ENCODE measurements around the gene ZNF74.
"Not testable (repeated sequence)": the region's sequence is repeated elsewhere in the genome, so short reads cannot be mapped to it uniquely, and the experiment has no call there.

The ZNF74 gene

DNA sequence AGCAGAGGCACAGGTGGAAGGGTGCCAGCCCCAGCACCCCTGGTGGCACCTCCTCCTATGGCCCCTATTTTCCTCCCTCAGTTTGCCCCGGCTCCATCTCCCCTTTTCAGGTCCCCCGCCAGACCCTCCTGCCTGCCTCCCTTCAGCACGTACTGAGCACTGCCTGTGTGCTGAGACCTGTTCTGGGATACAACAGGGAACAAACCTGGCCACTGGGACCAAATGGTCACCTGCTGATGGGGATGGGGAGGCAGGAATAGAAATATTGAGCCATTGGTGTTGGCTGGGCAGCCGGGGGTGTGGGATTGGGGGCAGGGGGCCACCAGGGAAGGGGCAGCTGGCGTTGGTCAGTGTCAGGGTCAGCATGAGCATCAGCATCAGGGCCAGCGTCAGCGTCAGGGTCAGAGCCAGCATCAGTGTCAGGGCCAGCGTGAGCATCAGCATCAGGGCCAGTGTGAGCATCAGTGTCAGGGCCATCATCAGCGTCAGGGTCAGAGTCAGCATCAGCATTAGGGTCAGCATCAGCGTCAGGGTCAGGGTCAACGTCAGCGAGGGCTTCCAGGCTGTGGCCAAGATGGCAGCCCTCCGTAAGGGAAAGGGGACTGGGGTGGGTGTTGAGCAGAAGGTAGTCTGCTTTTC is 7.5 kb downstream of the ZNF74 start:
- DNase-seq: no peak

DNA sequence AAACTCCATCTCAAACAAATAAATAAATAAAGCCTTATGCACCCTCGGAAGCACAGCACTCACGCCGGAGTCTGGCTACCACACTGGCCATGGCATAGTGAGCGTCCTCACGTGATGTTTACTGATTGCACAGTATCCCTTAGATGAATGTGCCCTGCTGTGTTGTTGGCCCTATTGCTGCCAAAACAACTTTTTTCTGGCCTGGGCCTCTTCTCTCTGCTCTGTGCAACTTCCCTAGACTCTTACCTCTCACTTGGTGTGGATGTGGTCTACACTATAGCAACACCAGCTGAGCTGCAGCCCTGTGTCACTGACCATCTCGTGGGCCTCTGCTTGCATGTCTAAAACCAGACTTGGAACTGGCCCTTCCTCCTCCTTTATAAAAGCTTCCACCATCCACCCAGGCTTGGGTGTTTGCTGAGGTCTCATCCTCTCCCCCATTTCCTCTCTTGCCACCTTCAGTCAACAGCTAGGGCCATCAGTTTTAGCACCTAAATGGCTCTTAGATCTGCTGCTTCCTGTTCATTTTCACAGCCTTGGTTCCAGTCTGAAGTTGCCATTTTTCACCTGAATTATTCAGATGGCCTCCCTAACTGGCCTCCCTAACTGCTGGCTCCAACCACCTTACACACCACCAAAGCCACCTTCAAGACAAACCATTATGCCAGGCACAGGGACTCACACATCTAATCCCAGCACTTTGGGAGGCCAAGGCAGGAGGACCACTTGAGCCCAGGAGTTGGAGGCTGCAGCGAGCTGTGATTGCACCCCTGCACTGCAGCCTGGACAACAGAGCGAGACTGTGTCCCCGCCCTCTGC is 9.2 kb downstream of the ZNF74 start:
- DNase-seq: peak in 1 of 5 experiments; percentile 39

- DNase-seq: no peak
These were observed 9.8 kb downstream of the ZNF74 start for GRCh38 chr22:20403779-20404140.

GRCh38 chr22:20404881-20405280 is 10.9 kb downstream of the ZNF74 start:
- DNase-seq: no peak

DNA sequence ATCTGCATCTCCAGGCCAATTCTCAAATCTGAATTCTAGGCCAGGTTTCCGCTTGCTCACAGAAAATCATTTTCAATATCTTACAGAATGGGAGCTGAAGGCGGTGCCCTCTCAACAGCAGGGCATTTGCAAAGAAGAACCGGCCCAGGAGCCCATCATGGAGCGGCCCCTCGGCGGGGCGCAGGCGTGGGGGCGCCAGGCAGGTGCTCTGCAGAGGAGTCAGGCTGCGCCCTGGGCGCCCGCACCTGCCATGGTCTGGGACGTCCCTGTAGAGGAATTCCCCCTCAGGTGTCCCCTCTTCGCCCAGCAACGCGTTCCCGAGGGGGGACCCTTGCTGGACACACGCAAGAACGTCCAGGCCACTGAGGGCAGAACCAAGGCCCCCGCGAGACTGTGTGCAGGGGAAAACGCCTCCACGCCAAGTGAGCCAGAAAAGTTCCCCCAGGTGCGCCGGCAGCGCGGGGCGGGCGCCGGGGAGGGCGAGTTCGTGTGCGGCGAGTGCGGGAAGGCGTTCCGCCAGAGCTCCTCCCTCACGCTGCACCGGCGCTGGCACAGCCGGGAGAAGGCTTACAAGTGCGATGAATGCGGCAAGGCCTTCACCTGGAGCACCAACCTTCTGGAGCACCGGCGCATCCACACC is 11.5 kb downstream of the ZNF74 start:
- no peak for DNase-seq

DNA sequence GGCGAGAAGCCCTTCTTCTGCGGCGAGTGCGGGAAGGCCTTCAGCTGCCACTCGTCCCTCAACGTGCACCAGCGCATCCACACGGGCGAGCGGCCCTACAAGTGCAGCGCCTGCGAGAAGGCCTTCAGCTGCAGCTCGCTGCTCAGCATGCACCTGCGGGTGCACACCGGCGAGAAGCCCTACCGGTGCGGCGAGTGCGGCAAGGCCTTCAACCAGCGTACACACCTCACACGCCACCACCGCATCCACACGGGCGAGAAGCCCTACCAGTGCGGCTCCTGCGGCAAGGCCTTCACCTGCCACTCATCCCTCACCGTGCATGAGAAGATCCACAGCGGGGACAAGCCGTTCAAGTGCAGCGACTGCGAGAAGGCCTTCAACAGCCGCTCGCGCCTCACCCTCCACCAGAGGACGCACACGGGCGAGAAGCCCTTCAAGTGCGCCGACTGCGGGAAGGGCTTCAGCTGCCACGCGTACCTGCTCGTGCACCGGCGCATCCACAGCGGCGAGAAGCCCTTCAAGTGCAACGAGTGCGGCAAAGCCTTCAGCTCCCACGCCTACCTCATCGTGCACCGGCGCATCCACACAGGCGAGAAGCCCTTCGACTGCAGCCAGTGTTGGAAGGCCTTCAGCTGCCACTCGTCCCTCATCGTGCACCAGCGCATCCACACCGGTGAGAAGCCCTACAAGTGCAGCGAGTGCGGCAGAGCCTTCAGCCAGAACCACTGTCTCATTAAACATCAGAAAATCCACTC is 12.2 kb downstream of the ZNF74 start:
- DNase-seq: no peak

DNA sequence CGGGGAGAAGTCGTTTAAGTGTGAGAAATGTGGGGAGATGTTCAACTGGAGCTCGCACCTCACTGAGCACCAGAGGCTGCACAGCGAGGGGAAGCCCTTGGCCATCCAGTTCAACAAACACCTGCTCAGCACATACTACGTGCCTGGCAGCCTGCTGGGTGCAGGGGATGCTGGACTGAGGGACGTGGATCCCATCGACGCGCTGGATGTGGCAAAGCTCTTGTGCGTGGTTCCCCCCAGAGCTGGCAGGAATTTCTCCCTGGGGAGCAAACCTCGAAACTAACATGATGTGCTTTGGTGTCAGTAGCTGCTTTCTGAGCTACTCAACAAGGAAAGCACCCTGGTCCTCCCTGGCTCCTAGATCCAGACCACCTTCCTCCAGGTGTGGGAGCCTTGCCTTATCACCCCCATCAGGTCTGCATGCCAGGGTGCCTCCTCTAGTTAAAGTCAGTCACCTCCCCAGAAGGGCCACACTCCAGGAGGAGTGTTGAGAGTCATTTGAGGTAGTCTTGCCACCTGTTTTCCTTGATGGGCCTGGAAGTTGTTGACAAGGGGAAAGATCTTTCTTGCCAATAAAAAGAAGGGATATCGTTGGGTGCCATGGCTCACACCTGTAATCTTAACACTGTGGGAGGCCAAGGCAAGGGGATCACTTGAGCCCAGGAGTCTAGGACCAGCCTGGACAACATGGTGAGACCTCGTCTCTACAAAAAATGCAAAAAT is 12.9 kb downstream of the ZNF74 start:
- DNase-seq: no peak

DNA sequence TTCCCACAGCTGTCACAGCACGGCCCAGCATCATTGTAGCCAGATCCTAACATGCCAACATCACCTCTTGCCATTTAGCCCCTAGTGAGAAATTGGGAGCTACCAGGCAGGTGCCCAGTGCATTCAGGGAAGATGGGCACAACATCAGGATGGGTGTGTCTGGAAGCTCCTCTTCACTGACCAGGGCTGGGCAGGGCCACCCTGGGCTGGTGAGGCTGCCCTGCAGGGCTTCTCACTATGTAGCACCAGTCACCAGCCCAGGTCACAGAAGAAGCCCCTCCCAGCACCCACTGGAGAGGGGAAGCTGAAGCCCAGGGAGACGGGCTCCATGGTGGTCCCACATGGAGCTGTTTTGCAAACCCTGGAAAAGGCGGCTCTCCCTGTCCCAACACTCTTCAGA is 13.9 kb downstream of the ZNF74 start:
- DNase-seq: no peak

DNA sequence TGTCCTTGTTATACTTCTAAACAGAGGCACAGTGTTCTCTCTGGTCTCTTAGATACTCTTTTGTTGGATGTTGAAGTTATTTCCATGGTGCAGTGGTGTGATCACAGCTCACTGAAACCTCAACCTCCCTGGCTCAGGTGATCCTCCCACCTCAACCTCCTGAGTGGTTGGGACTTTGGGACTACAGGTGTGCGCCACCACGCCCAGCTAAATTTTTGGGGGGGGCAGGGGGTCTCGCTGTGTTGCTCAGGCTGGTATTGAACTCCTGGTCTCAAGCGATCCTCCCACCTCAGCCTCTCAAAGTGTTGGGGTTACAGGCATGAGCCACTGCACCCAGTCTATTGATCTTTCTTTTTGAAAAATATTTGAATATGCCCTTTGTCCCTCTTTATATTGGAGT is 14.9 kb downstream of the ZNF74 start:
- DNase-seq: no peak

GRCh38 chr22:20409385-20409784 is 15.4 kb downstream of the ZNF74 start:
- DNase-seq: not testable (repeated sequence)

DNA sequence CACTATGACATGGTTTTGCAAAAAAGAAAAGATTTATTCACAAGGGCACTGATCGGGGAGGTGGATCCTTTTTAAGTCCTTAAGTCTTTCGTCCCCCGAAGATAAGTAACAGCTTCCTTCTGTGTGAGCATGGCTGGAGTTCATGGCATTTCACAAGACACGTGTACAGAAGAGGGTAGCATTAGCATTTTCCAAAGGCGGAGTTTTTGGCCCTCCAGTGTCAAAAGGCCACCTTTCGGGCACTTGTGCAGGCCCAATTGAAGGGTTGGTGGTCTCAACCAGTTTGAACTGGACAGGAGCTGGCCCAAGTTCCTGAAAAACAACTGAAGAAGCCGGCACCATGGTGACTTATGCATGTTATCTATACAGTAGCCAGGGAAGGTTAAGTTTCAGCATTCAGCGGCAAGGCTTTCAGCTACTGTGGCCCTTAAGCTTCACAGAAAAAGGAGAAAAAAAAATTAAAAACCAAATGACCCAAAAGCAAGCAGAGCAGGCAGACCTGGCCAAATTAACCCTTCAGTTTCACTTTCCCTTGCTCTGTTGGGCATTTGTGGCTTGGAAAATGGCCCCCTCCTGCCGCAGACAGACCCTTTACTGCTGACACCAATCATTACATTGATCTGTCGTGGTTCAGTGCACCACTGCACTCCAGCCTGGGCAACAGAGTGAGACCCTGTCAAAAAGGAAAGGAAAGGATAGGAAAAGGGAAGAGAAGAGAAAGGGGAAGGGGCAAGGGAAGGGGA is 18.7 kb downstream of the ZNF74 start:
- no peak for DNase-seq

DNA sequence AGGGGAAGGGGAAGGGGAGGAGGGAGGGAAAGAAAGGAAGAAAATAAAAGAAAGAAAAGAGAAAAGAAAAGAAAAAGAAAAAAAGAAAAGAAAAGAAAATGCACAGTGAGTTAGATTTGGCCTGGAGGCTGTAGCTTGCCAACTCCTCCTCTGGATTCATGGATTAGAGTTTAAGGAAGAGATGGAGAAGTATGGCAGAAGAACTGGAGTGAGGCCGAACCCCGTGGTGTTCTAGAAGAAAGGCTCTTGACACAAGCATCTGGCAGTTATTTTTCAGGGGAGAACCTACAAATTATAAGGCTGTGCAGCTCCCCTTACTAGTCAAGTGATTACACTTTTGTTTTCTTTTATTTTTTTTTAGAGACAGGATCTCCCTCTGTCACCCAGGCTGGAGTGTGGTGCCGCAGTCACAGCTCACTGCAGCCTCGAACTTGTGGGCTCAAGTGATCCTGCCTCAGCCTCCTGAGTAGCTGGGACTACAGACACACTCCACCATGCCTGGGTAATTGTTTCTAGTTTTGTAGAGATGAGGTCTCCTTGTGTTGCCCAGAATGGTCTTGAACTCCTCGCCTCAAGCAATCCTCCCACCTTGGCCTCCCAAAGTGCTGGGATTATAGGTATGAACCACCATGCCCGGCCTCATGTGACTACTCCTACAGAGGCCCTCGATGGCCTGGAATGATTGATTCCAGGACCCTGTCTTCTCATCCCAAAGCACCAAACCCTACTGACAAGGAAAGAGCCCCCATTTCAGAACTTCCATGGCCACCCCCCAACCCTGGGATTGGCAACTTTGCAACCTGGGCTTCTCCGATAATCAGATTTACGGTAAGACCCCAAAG is 19.5 kb downstream of the ZNF74 start:
- no peak for DNase-seq

- no peak for DNase-seq
These were observed 20.1 kb downstream of the ZNF74 start for GRCh38 chr22:20414059-20414440.

DNA sequence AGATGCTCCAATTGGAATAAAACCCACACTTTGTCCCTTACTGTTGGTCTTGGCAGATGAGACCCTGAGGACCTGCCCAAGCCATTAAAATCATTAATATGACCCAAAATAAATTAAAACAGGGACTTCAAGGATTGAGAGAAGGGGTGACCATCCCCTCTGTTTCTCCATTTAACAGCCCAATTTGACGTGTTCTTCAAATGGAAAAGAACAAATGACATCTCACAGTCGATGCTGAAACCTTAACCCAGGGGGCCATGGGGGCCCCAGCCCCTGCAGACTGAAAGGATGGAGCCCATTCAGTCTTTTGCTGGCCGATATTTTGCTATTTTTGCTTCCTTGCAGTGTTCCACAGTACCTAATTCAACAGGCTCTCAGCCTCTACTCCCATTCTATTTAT is 20.5 kb downstream of the ZNF74 start:
- DNase-seq: no peak

DNA sequence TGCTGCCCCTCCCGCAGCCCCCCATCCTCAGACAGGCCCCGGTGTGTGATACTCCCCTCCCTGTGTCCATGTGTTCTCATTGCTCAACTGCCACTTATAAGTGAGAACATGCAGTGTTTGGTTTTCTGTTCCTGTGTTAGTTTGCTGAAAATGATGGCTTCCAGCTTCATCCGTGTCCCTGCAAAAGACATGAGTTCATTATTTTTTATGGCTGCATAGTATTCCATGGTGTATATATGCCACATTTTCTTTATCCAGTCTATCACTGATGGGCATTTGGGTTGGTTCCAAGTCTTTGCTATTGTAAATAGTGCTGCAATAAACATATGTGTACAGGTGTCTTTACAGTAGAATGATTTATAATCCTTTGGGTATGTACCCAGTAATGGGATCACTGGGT is 21.3 kb downstream of the ZNF74 start:
- DNase-seq: not testable (repeated sequence)

DNA sequence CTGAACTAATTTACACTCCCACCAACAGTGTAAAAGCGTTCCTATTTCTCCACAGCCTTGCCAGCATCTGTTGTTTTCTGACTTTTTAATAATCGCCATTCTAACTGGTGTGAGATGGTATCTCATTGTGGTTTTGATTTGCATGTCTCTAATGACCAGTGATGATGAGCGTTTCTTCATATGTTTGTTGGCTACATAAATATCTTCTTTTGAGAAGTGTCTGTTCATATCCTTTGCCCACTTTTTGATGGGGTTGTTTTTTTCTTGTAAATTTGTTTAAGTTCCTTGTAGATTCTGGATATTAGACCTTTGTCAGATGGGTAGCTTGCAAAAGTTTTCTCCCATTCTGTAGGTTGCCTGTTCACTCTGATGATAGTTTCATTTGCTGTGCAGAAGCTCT is 21.7 kb downstream of the ZNF74 start:
- DNase-seq: not testable (repeated sequence)

GRCh38 chr22:20418211-20418788 is 24.3 kb downstream of the ZNF74 start:
- DNase-seq: peak; percentile 44 to 72 (median 57)

GRCh38 chr22:20419664-20419951 is 25.7 kb downstream of the ZNF74 start:
- no peak for DNase-seq

- no peak for DNase-seq
These were observed 26.3 kb downstream of the ZNF74 start for GRCh38 chr22:20420157-20420842.

DNA sequence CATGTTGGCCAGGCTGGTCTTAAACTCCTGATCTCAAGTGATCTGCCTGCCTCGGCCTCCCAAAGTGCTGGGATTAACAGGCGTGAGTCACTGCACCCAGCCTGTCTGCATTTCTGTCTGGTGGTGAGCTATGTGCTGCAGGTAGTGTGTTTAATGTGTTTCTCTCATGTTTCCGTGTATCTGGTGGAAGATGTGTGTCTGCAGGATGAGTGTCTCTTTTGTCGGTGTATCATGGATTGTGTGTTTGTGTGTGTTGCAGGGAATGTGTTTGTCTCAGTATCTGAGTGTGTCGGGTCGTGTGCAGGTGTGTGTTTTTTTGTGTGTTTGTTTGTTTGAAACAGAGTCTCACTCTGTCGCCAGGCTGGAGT is 27.5 kb downstream of the ZNF74 start:
- DNase-seq: no peak
